Progenitor cell of endocrine pancreas (in vitro differentiated cells): ENCODE data around the gene HRAS. TPM values are rescaled to one million over a fixed set of nuclear protein-coding genes. Genes with fewer than 3 reads are reported as not detected.

Experiments used
- DNase-seq: peaks from one replicate; pipeline ENCODE4 v3.0.0; 2021; ENCODE audit warnings: low spot score; ENCODE audit not compliant: unreplicated experiment
- H3K27ac Mint-ChIP-seq: 2 replicates; pipeline ENCODE4 v1.8.0; 2021; ENCODE audit warnings: mild to moderate bottlenecking, moderate library complexity, mixed read lengths
- H3K27me3 Mint-ChIP-seq: 2 replicates; pipeline ENCODE4 v1.8.0; 2021; ENCODE audit warnings: mixed read lengths
- H3K36me3 Mint-ChIP-seq: 2 replicates; pipeline ENCODE4 v1.8.0; 2022; ENCODE audit warnings: mixed read lengths; ENCODE audit not compliant: insufficient read depth
- H3K4me1 Mint-ChIP-seq: 2 replicates; pipeline ENCODE4 v1.8.0; 2021; ENCODE audit warnings: low read depth, mixed read lengths
- H3K4me3 Mint-ChIP-seq: 2 replicates; pipeline ENCODE4 v1.8.0; 2021; ENCODE audit warnings: low read depth, mild to moderate bottlenecking, moderate library complexity, mixed read lengths
- H3K9me3 Mint-ChIP-seq: 2 replicates; pipeline ENCODE4 v1.8.0; 2021; ENCODE audit warnings: low read depth, mixed read lengths
- CTCF ChIP-seq: fragments of 200-600 bp; sonication (generic); IDR thresholded peaks from one replicate; pipeline ENCODE4 v1.5.0; 2021; ENCODE audit warnings: antibody characterized with exemption, mild to moderate bottlenecking; ENCODE audit not compliant: unreplicated experiment
- total RNA-seq: library from RNA; stranded (reverse); gene quantifications from 2 replicates; pipeline ENCODE4 v1.2.1, GENCODE V29; 2021

Gene HRAS
- total RNA-seq, 1 donor from 2014 or later = 61.6 TPM

GRCh38 chr11:550746-551085, 15.3 kb upstream of the HRAS start:
- TF ChIP-seq CTCF = no peak
- Mint-ChIP-seq H3K36me3 (no peaks in the 10 kb centered on the region), H3K4me1 (no peaks in the 10 kb centered on the region), H3K9me3 (no peaks in the 10 kb centered on the region), H3K27ac (no peak overlapping the region), H3K27me3 (peaks cover 3% of the 10 kb centered on the region), H3K4me3 (no peak overlapping the region)
- no peak for DNase-seq

- no peak for DNase-seq
- Mint-ChIP-seq H3K36me3 (no peaks in the 10 kb centered on the region), H3K9me3 (no peaks in the 10 kb centered on the region), H3K27ac (no peak overlapping the region), H3K4me1 (no peaks in the 10 kb centered on the region), H3K27me3 (peaks cover 3% of the 10 kb centered on the region), H3K4me3 (no peak overlapping the region)
- no peak for TF ChIP-seq CTCF
These were observed 14.8 kb upstream of the HRAS start for GRCh38 chr11:550021-550745.

- no peak for DNase-seq
- no peak overlapping the region for H3K27ac Mint-ChIP-seq
- H3K4me1 Mint-ChIP-seq = no peaks in the 10 kb centered on the region
- H3K27me3 Mint-ChIP-seq = peaks cover 3% of the 10 kb centered on the region
- no peak for TF ChIP-seq CTCF
- no peaks in the 10 kb centered on the region for H3K36me3 Mint-ChIP-seq
- H3K9me3 Mint-ChIP-seq = no peaks in the 10 kb centered on the region
- H3K4me3 Mint-ChIP-seq = no peak overlapping the region
These were observed 13.6 kb upstream of the HRAS start for GRCh38 chr11:548700-549603.

- no peak for DNase-seq
- Mint-ChIP-seq H3K4me3 (no peak overlapping the region), H3K36me3 (peaks cover 2% of the 10 kb centered on the region), H3K27me3 (no peaks in the 10 kb centered on the region), H3K9me3 (no peaks in the 10 kb centered on the region), H3K4me1 (no peaks in the 10 kb centered on the region), H3K27ac (no peak overlapping the region)
- TF ChIP-seq CTCF = no peak
These were observed 9.8 kb upstream of the HRAS start for GRCh38 chr11:545171-545570.

- no peaks in the 10 kb centered on the region for H3K27me3 Mint-ChIP-seq
- no peak for TF ChIP-seq CTCF
- no peak overlapping the region for H3K4me3 Mint-ChIP-seq
- H3K27ac Mint-ChIP-seq = no peak overlapping the region
- no peak for DNase-seq
- H3K9me3 Mint-ChIP-seq = no peaks in the 10 kb centered on the region
- H3K4me1 Mint-ChIP-seq = no peaks in the 10 kb centered on the region
- peaks cover 2% of the 10 kb centered on the region for H3K36me3 Mint-ChIP-seq
These were observed 9.4 kb upstream of the HRAS start for GRCh38 chr11:544817-545166.
